DOHH2 (cell line): Measurements from ENCODE around the gene RENBP.

Source experiments
- CTCF ChIP-seq: fragments of 200-600 bp; sonication (generic); IDR thresholded peaks from one replicate; pipeline ENCODE4 v1.5.1; 2014; ENCODE audit warnings: antibody characterized with exemption, mild to moderate bottlenecking, low read depth, low read length; ENCODE audit not compliant: poor library complexity, severe bottlenecking
- EZH2phosphoT487 ChIP-seq: fragments of 200-600 bp; sonication (generic); IDR thresholded peaks from 2 replicates; pipeline ENCODE4 v1.6.1; 2017; ENCODE audit warnings: borderline replicate concordance, mild to moderate bottlenecking, antibody characterized with exemption, low read length, moderate library complexity, mixed read lengths

GRCh38 chrX:153885968-153886903 is 58.2 kb downstream of the RENBP start, which contains the start of gene L1CAM:
- TF ChIP-seq CTCF (no peak), EZH2phosphoT487 (no peak)
